HG03460 (cell line): ENCODE data around the gene EEF1G.
"Not testable (repeated sequence)": the region's sequence is repeated elsewhere in the genome, so short reads cannot be mapped to it uniquely, and the experiment has no call there.

Source experiments
- ATAC-seq: cut with Tn5 transposase; IDR thresholded peaks from one replicate; pipeline ENCODE4 v1.9.1; 2021; ENCODE audit not compliant: unreplicated experiment

The EEF1G gene

DNA sequence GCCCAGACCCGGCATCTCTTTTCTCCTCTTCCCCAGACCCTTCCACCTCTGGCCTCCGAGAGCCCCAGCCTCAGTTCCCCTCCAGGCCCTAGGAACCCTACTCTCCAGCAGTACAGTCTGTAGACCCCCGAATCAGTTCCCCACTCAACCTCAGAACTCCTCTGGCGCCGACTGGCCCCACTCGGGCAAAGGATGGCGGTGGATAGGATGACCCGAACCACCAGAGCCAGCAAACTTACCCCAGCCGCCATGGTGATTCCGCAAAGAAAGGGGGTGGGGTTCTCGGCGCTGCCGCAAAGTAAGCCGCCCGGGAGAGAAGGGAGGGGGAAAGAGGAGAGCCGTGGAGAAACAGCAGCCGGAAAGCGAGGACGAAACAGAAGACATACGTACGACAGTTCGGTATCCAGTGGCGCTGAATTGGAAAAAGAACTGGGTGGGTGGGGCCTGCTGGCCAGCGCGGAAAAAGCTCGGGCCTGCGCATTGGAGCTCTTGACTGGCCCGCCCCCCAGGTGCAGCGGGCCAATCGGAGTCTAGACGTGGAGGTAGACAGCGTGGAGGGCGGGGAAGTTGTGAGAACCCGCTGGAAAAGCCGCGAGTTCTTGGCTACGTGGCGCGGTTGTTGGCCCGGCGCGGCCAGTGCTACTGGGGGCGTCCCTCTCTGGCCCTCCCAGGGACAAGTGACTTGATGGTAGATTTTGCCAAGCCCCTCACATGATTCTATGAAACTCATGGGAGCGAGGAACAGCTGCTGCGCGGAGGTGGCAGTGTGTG, at the start of gene EEF1G:
TSS of gene EEF1G (minus strand) at position 300 of the 771 bp plus-strand sequence. CDS start at position 251, 49 bp downstream.
- peak; percentile 79 for ATAC-seq

- ATAC-seq, result no peak
Measured at GRCh38 chr11:62622476-62623089, 48.9 kb upstream of the EEF1G start.

DNA sequence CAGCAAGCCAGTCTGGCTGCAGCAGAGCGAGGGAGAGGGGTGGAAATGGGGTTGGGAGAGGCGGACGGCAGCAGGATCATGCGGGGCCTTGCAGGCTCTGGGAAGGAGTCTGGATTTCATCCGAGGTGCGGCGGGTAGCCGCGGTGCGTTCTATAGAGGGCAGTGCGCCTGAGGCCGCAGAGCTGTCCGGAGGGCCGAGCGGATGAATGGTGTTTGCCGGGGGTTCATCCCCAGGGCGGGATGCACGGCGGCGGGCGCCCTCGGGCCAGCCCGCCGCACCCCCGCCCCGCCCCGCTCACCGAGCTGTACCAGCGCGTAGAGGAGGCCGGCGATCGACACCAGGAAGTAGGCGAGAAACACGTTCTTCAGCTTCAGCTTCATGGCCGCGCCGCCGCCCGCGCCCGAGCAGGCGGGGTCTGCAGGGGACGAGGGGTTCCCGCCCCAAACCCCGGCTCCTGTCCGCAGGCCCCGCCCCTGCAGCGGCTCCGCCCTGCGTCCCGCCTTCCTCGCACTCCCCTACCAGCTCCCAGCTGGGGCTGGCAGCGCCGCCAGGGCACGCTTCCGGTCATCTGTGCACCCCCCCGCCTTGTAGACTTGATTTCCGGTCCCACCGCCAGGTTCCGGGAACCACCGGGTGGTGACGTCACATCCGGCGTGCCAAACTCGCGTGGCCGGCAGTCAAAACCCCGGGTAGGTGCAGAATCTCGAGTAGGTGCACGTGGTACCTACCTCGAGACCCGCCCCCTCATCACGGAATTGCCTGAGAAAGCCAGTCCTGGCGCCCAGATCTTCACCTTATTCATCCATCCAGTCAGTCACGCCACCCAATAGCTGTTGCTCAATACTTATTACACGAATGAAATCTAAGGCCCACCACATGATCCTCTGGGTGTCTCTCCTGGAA, 48.1 kb upstream of the EEF1G start, which contains the start of gene B3GAT3:
TSS of gene B3GAT3 (minus strand) at position 420 of the 904 bp plus-strand sequence. CDS start at position 381, 39 bp downstream.
- ATAC-seq, result peak; percentile 90

- ATAC-seq, result no peak
Measured at GRCh38 chr11:62621027-62621566, 47.4 kb upstream of the EEF1G start.

GRCh38 chr11:62616957-62617356, 43.3 kb upstream of the EEF1G start:
- ATAC-seq, result not testable (repeated sequence)

DNA sequence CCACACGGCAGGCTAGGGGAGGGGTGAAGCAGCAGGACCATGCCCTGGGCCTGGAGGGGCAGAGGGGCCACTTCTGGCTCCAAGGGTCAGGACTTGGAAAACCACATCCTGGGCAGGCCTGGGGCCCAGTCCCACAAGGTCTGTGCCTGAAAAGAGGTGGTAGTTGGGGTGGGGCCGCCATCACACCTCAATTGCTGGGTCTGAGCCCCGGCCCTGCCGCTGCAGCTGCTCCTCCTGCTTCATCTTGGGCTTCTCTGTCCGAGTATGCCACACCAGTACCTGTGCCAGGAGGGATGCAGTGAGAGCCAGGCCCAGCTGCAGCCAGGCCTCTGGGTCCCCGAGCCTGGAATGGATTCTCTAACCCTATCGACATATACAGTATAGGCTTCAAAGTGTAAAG, 41.8 kb upstream of the EEF1G start:
- no peak for ATAC-seq

GRCh38 chr11:62614275-62614674, 40.6 kb upstream of the EEF1G start:
- no peak for ATAC-seq

DNA sequence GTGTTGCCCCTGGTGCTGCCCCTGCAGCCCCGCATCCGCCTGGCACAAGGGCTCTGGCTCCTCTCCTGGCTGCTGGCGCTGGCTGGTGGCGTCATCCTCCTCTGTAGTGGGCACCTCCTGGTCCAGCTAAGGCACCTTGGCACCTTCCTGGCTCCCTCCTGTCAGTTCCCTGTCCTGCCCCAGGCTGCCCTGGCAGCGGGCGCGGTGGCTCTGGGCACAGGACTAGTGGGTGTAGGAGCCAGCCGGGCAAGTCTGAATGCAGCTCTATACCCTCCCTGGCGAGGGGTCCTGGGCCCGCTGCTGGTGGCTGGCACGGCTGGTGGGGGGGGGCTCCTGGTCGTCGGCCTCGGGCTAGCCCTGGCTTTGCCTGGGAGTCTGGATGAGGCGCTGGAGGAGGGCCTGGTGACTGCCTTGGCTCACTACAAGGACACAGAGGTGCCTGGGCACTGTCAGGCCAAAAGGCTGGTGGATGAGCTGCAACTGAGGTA, 39.6 kb upstream of the EEF1G start:
- no peak for ATAC-seq

- ATAC-seq, result peak; percentile 59
Measured at GRCh38 chr11:62612366-62613290, 38.9 kb upstream of the EEF1G start, which contains the start of the genes EML3 and ROM1. Gene EML3, minus strand, starts transcription at chr11:62612775. Its CDS starts 318 bp downstream, at chr11:62612457. Gene ROM1, plus strand, starts transcription at chr11:62613257. Its CDS starts 25 bp downstream, at chr11:62613282.

GRCh38 chr11:62611705-62612365, 38.1 kb upstream of the EEF1G start:
- ATAC-seq, result peak; percentile 28

DNA sequence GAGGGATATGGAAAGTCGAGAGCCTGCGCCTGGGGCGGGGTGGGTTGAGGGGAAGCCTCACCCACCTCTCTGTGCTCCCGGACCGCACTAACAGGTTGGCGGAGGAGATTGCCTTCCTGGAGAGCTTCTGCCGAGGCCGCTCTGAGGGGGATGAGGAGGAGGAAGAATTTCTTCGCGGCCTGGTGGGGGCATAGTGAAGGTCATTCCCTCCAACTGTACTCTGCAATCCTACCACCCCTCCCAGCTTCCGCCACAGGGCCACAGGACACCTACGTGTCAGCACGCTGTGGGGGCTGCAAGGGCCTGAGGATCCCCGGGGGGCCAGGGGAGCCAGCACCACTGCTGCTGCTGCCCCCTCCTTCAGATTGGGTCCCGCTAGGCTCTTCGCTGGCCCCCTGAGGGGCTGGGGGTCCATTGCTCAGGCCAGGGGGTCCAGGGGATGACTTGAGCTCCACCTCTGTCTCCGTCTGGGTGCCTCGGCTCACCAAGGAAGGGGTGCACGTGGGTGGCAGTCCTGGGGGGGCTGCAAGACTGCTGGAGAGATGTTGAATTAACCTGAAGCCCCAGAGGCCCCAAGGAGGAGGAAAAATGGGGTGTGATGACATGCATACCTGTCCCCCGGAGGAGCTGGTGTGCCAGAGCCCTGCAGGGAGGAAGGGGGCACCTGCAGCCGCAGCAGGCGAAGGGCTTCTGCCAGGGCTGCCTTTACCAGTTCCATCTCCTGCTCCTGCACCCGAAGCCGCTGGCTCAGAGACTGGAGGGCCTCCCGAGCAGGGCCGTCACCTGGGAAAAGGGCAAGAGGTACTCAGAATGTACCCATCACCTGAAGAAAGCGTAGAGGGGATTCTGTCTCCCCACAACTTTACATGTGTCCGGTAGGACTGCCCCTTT, 37.4 kb upstream of the EEF1G start:
- no peak for ATAC-seq

- no peak for ATAC-seq
Measured at GRCh38 chr11:62610403-62610802, 36.7 kb upstream of the EEF1G start.

DNA sequence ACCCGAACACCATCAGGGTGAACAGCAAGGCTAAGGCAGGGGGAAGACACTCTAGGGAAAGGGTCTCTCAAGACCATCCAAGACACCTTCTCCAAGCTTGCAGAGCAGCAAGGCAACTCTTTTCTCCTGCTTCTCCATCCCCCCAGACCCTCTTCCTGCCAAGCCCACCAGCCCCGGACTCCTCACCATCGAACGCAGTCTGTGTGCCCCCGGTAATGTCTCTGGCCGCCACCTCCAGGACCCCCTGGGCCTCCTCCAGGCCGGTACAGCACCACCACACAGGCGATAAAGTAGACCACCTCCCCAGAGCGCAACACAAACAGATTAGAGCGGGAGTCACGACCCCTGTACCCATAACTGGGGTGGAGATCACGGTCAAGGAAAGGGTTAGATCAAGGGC, 35.1 kb upstream of the EEF1G start:
- no peak for ATAC-seq

- ATAC-seq, result no peak
Measured at GRCh38 chr11:62607714-62608113, 34.0 kb upstream of the EEF1G start.

- no peak for ATAC-seq
Measured at GRCh38 chr11:62605902-62606301, 32.2 kb upstream of the EEF1G start.

- ATAC-seq, result no peak
Measured at GRCh38 chr11:62605467-62605866, 31.8 kb upstream of the EEF1G start.

GRCh38 chr11:62604460-62605120, 30.9 kb upstream of the EEF1G start:
- no peak for ATAC-seq
